MM.1S (cell line): ENCODE results near the gene SPECC1L.

Source experiments
- DNase-seq: peaks from one replicate; pipeline ENCODE4 v3.0.0-alpha.2; 2015
- H2AFZ ChIP-seq: fragments of 300-600 bp; sonication (generic); 2 replicates; pipeline ENCODE4 v1.6.0; 2016; ENCODE audit warnings: antibody characterized with exemption, low read length
- H3F3A ChIP-seq: fragments of 300-600 bp; sonication (generic); 2 replicates; pipeline ENCODE4 v1.6.1; 2016; ENCODE audit warnings: mild to moderate bottlenecking, antibody characterized with exemption, low read length, moderate library complexity, mixed read lengths; ENCODE audit not compliant: insufficient read depth
- H3K27ac ChIP-seq: fragments of 300-600 bp; sonication (generic); 2 replicates; pipeline ENCODE4 v1.5.1; 2016; ENCODE audit warnings: mild to moderate bottlenecking, low read length
- H3K27me3 ChIP-seq: fragments of 300-600 bp; sonication (generic); replicated peaks from 2 replicates; pipeline ENCODE4 v1.6.0; 2016; ENCODE audit warnings: low read length; ENCODE audit not compliant: insufficient read depth
- H3K36me3 ChIP-seq: fragments of 300-600 bp; sonication (generic); replicated peaks from 2 replicates; pipeline ENCODE4 v1.6.1; 2016; ENCODE audit warnings: mild to moderate bottlenecking, low read length, mixed read lengths; ENCODE audit not compliant: insufficient read depth
- H3K4me1 ChIP-seq: fragments of 300-600 bp; sonication (generic); 2 replicates; pipeline ENCODE4 v1.6.1; 2016; ENCODE audit warnings: low read length, mixed read lengths
- H3K4me2 ChIP-seq: fragments of 300-600 bp; sonication (generic); 2 replicates; pipeline ENCODE4 v1.6.0; 2016; ENCODE audit warnings: low read depth, low read length
- H3K4me3 ChIP-seq: fragments of 300-600 bp; sonication (generic); 2 replicates; pipeline ENCODE4 v1.5.1; 2016; ENCODE audit warnings: low read length, mixed read lengths
- H3K79me2 ChIP-seq: fragments of 300-600 bp; sonication (generic); 2 replicates; pipeline ENCODE4 v1.6.1; 2016; ENCODE audit warnings: mixed run types, low read length, mixed read lengths
- H3K9ac ChIP-seq: fragments of 300-600 bp; sonication (generic); 2 replicates; pipeline ENCODE4 v1.6.1; 2016; ENCODE audit warnings: low read length, mixed read lengths
- H3K9me2 ChIP-seq: fragments of 300-600 bp; sonication (generic); replicated peaks from 2 replicates; pipeline ENCODE4 v1.6.1; 2016; ENCODE audit warnings: mild to moderate bottlenecking, low read length, mixed read lengths; ENCODE audit not compliant: insufficient read depth
- H3K9me3 ChIP-seq: fragments of 300-600 bp; sonication (generic); replicated peaks from 2 replicates; pipeline ENCODE4 v1.6.1; 2016; ENCODE audit warnings: mild to moderate bottlenecking, low read length, mixed read lengths; ENCODE audit not compliant: insufficient read depth
- H4K20me1 ChIP-seq: fragments of 300-600 bp; sonication (generic); 2 replicates; pipeline ENCODE4 v1.6.1; 2016; ENCODE audit warnings: mild to moderate bottlenecking, low read length, moderate library complexity, mixed read lengths; ENCODE audit not compliant: insufficient read depth
- EZH2 ChIP-seq: fragments of 300-600 bp; sonication (generic); optimal IDR thresholded peaks from 2 replicates; pipeline ENCODE3; 2017; ENCODE audit warnings: low read depth, mild to moderate bottlenecking, antibody characterized with exemption, low read length, mixed read lengths
- EZH2phosphoT487 ChIP-seq: fragments of 300-600 bp; sonication (generic); IDR thresholded peaks from 2 replicates; pipeline ENCODE4 v1.6.1; 2018; ENCODE audit warnings: antibody characterized with exemption, low read length
- TF ChIP-seq, protein P1 (sequence below): fragments of 300-600 bp; sonication (generic); IDR thresholded peaks from 2 replicates; pipeline ENCODE4 v1.5.1; 2016; ENCODE audit warnings: antibody characterized with exemption, low read length, mixed read lengths

The SPECC1L gene

GRCh38 chr22:24359452-24360120 is 89.0 kb downstream of the SPECC1L start:
- H3K4me3 ChIP-seq, result no peak overlapping the region
- no peaks in the 10 kb centered on the region for H3K9me3 ChIP-seq
- no peak overlapping the region for H3K27ac ChIP-seq
- H3K4me1 ChIP-seq, result no peaks in the 10 kb centered on the region
- DNase-seq, result no peak
- H4K20me1 ChIP-seq, result no peaks in the 10 kb centered on the region
- H3K27me3 ChIP-seq, result no peaks in the 10 kb centered on the region
- no peaks in the 10 kb centered on the region for H3K9me2 ChIP-seq
- no peak overlapping the region for H3K9ac ChIP-seq
- H3K4me2 ChIP-seq, result no peak overlapping the region
- no peaks in the 10 kb centered on the region for H3F3A ChIP-seq
- peaks cover 3% of the 10 kb centered on the region; the same call in 1 of the 2 replicates for H3K36me3 ChIP-seq
- TF ChIP-seq EZH2phosphoT487 (no peak), EZH2 (no peak)
- TF ChIP-seq, protein P1, sequence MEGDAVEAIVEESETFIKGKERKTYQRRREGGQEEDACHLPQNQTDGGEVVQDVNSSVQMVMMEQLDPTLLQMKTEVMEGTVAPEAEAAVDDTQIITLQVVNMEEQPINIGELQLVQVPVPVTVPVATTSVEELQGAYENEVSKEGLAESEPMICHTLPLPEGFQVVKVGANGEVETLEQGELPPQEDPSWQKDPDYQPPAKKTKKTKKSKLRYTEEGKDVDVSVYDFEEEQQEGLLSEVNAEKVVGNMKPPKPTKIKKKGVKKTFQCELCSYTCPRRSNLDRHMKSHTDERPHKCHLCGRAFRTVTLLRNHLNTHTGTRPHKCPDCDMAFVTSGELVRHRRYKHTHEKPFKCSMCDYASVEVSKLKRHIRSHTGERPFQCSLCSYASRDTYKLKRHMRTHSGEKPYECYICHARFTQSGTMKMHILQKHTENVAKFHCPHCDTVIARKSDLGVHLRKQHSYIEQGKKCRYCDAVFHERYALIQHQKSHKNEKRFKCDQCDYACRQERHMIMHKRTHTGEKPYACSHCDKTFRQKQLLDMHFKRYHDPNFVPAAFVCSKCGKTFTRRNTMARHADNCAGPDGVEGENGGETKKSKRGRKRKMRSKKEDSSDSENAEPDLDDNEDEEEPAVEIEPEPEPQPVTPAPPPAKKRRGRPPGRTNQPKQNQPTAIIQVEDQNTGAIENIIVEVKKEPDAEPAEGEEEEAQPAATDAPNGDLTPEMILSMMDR, result no peak
- H2AFZ ChIP-seq, result no peak overlapping the region
- H3K79me2 ChIP-seq, result no peaks in the 10 kb centered on the region

DNA sequence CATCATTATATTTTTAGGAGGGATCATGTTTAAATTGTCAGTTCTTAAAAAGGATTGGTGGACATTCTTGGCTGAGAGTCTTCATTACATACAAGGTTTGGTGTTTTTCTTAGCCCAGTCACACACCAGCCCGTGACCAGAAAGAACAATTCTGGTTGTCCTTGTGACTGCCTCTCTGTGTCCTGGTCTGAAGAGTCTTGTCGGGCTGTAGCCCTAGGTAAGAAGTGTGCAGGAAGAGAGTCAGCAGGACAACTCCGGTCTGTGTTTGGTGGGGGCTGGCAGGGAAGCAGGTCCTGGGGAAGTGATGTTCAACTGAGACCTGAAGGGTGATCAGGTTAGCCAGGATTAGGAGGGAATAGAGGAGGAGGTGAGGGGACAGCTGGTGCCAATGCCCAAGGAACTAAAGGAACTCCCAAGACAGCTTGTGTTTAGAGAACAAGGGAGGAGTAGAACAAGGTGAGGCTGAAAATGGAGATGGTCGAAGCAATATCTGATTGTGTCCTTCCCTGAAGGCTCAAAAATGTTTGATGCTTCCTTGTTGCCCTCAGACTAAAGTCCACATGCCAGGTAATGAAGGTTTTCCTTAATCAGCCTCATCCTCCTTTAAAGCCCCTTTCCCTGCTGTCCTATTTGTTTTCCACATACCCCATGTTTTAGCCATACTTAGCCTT is 91.5 kb downstream of the SPECC1L start:
- H3K79me2 ChIP-seq, result no peaks in the 10 kb centered on the region
- H4K20me1 ChIP-seq, result no peaks in the 10 kb centered on the region
- no peak overlapping the region for H3K4me3 ChIP-seq
- H3K9me2 ChIP-seq, result no peaks in the 10 kb centered on the region
- no peaks in the 10 kb centered on the region for H3K27me3 ChIP-seq
- no peak overlapping the region for H3K4me2 ChIP-seq
- no peaks in the 10 kb centered on the region for H3F3A ChIP-seq
- H3K27ac ChIP-seq, result no peak overlapping the region
- no peak for TF ChIP-seq EZH2phosphoT487
- TF ChIP-seq, protein P1, result no peak
- DNase-seq, result no peak
- H3K36me3 ChIP-seq, result peaks cover 3% of the 10 kb centered on the region; the same call in 1 of the 2 replicates
- H2AFZ ChIP-seq, result no peak overlapping the region
- no peak overlapping the region for H3K9ac ChIP-seq
- no peaks in the 10 kb centered on the region for H3K9me3 ChIP-seq
- no peaks in the 10 kb centered on the region for H3K4me1 ChIP-seq

GRCh38 chr22:24363243-24363642 is 92.6 kb downstream of the SPECC1L start:
- H3F3A ChIP-seq, result no peaks in the 10 kb centered on the region
- no peak for DNase-seq
- no peak overlapping the region for H3K9ac ChIP-seq
- no peaks in the 10 kb centered on the region for H3K27me3 ChIP-seq
- no peaks in the 10 kb centered on the region for H3K4me1 ChIP-seq
- no peaks in the 10 kb centered on the region for H3K9me3 ChIP-seq
- no peaks in the 10 kb centered on the region for H3K79me2 ChIP-seq
- H2AFZ ChIP-seq, result no peak overlapping the region
- H3K4me3 ChIP-seq, result no peak overlapping the region
- no peaks in the 10 kb centered on the region for H4K20me1 ChIP-seq
- no peaks in the 10 kb centered on the region for H3K9me2 ChIP-seq
- no peak overlapping the region for H3K27ac ChIP-seq
- no peak for TF ChIP-seq EZH2
- TF ChIP-seq, protein P1, result no peak
- TF ChIP-seq EZH2phosphoT487, result no peak
- no peak overlapping the region for H3K4me2 ChIP-seq
- H3K36me3 ChIP-seq, result peaks cover 3% of the 10 kb centered on the region; the same call in 1 of the 2 replicates
